ENCODE results near the gene PLEKHA7.
A peak's percentile ranks its signal among the peaks of the same experiment; 100 is the strongest.

Gene PLEKHA7

GRCh38 chr11:16785520-16786128, 228.6 kb downstream of the PLEKHA7 start:
- peak in 1 of 2 donors; percentile 49 for DNase-seq

GRCh38 chr11:16784666-16785065, 229.5 kb downstream of the PLEKHA7 start:
- no peak for DNase-seq

- no peak for DNase-seq
These were observed 230.1 kb downstream of the PLEKHA7 start for GRCh38 chr11:16784097-16784496.

DNA sequence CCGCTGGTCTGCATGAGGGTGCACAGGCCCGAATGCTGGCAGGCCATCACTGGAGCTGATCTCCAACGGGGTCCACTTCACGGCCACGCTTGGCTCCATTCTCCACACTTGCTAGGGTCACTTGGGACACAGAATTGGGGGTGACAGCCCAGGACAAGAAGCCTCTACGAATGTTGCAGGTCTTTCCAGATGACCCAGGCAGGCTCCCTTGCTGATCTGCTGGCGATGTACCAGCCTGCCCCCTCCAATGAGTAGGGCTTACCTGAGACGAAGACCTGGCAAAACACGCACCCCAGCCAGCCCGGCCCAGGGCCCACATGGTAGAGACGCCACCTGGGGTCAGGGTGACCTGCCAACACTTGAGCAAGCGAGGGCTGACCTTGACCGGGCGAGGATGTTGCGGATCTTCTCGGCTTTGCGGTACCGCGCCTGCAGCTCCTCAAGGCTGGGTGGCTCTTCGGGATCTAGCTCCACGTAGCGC, 230.9 kb downstream of the PLEKHA7 start:
- no peak for DNase-seq

- no peak for DNase-seq
These were observed 232.0 kb downstream of the PLEKHA7 start for GRCh38 chr11:16781936-16782919.

- no peak for DNase-seq
These were observed 233.3 kb downstream of the PLEKHA7 start for GRCh38 chr11:16780698-16781550.

DNA sequence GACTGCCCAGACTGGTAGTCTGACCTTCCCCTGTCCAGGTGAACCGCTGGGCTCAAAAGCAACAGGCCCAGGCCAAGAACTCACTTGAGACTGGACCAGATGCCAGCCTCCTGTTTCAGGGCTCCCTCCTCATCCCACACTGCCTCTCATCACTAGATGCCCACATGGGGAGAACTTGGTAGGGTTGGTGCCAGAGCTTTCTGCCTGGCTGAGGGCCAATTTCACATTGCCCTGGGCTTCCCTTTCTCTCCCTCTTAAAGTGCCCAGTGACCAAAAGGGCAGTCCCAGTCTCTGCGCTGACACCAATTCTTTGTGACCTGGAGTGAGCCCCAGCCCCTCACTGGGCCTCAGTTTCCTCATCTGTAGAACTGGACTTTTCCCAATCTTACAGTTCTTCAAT, 234.1 kb downstream of the PLEKHA7 start:
- no peak for DNase-seq

DNA sequence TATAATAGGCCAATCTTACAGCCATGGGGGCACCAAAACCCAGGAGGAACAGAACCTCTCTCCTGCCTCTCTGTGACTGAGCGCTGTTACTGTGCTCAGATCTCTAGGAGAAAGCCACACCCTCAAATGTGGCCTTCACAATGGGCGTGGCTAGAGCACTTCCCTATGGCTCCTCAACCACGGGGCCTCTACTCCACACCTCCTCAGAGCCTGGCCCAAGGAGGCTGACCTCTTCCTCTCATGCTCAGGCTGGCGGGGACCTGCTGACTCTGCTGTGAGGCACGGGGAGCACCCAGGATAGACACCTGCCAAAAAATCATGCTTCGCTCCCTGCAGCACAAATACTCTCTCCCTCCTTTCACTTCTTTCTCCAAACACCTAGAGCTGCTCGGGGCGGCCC, 234.8 kb downstream of the PLEKHA7 start:
- no peak for DNase-seq

DNA sequence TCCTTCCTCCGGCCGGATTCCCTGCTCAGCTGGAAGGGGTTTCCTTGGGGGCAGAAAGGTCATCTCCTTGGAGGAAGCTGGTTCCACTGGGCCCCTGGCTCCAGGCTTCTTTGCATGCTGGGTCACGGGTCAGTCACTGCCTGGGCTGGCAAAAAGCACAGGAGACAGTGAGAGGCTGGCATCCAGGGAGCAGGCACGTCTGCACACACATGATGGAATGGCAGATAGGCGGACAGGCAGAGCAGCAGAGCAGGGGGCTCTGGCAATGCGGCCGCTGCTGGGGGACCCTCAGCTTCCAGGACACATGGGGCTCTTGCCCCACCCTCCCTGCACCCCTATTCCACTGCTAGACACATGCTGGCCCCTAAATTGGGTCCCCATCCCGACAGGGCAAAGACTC, 235.3 kb downstream of the PLEKHA7 start:
- no peak for DNase-seq

DNA sequence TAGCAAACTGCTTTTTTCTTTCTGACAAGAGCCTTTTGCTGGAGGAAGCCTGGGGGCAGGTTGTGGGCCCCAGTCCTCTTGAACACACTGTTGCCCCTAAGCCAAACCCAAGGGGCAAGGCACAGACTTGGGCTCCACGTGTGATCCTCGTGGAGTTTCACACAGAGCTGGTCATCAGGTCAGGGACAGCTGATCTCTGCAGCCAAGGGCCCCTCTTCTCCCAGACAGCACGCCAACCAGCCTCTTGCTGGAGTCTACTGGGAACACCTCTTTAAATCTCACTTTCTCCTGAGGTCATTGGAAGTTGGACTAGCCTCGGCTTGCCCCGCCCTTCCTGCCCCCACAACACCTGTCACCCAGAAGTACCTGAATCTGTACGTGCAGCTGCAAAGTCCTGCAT, 235.9 kb downstream of the PLEKHA7 start:
- DNase-seq, result no peak

DNA sequence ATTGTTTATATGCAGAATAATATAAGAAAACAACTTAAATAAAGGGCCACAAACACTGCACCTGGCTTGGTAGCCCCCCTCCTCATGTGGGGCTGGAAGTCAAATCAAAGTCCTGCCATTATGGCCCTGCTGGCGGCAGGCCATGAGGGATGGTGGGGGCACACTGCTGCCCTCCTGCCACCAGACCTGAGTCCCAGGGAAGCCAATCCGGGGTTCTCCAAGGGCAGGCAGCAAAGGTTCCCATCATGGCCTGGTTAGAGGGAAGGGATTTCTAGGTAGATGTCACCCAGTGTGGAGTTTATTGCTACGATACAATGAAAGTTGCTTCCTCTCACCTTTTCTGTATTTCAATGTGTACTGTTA, 236.6 kb downstream of the PLEKHA7 start:
- no peak for DNase-seq

GRCh38 chr11:16776711-16777612, 237.3 kb downstream of the PLEKHA7 start:
- DNase-seq, result no peak

GRCh38 chr11:16775614-16776283, 238.5 kb downstream of the PLEKHA7 start:
- DNase-seq, result no peak

GRCh38 chr11:16774936-16775613, 239.1 kb downstream of the PLEKHA7 start:
- no peak for DNase-seq

DNA sequence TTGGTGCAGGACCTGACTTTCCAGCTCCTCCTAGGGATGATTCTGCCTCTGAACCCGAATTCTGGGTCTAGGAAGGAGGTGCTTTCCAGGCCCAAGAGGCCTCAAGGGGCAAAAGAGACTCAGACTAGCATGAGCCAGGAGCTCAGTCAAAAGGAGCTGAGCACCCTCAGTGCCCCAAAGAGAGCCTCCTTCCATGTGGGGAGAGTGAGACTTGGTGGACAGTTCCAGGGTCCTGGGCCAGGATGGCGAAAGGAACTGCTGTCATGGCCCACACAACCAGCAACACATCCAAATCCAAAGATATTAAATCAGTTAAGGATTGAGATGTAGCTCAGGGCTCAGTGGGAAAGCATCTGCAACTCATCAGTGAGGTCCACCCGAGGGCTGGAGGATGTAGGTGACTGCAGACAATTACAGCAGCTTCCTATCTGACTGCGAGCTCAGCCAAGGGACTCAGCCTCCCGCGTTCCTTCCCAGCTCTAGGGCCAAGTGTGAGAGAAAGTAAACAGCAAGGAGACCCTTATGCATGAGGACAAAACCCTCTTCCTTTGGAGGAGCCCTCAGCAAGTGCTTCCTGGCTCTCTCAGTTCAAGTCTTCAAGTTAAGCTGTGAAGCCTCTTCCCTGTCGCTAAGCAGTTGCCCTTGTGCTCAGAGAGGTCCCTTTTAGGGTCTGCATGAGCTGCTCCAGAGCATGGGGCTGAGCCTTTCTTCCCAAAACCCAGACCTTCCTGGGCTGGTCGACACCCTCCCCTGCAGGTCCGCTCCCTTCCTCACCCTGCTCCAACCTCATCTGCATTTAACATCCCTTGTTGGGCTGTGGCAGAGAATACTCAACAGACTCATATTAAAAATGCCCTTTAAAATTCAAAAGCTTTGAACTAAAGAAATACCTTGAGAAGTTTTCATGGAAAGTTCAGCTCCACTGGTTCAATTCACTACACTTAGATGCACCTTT, 240.0 kb downstream of the PLEKHA7 start:
- DNase-seq, result no peak

GRCh38 chr11:16772141-16772512, 242.1 kb downstream of the PLEKHA7 start:
- no peak for DNase-seq

GRCh38 chr11:16771350-16772140, 242.7 kb downstream of the PLEKHA7 start:
- DNase-seq, result no peak

- DNase-seq, result no peak
These were observed 244.2 kb downstream of the PLEKHA7 start for GRCh38 chr11:16770016-16770415.

GRCh38 chr11:16769386-16769785, 244.8 kb downstream of the PLEKHA7 start:
- no peak for DNase-seq
